ENCODE data around the gene FAM135A. TPM values are rescaled to one million over a fixed set of nuclear protein-coding genes. Genes with fewer than 3 reads are reported as not detected.
"Not testable (repeated sequence)": the region's sequence is repeated elsewhere in the genome, so short reads cannot be mapped to it uniquely, and the experiment has no call there.

The FAM135A gene
- polyA plus RNA-seq, 2 of the 4 experiments (the other 2 are of a cell fraction): 11.3 to 33.6 TPM

GRCh38 chr6:70494833-70495232 is 81.5 kb downstream of the FAM135A start (continued):
- TF ChIP-seq RCOR1 (IDR thresholded peaks at IDR 0.05; ENCODE audit: low read depth, low read length): no peak
- TF ChIP-seq CEBPB (IDR thresholded peaks at IDR 0.05): no peak
- TF ChIP-seq EHMT2 (IDR thresholded peaks at IDR 0.05; ENCODE audit: low read depth): no peak
- TF ChIP-seq ZSCAN20 (CRISPR knock-in tag; IDR thresholded peaks at IDR 0.05): no peak
- TF ChIP-seq ZC3H11A (IDR thresholded peaks at IDR 0.05): no peak
- no peak for TF ChIP-seq TP53 (CRISPR knock-in tag; IDR thresholded peaks at IDR 0.05)
- no peak for TF ChIP-seq ATOH8 (CRISPR knock-in tag; IDR thresholded peaks at IDR 0.05; ENCODE audit: low read depth)
- TF ChIP-seq RFX5 (IDR thresholded peaks at IDR 0.05): no peak

- H3K4me3 ChIP-seq; CTCF ChIA-PET; H3K9me3 ChIP-seq; FAIRE-seq; H3K27ac ChIP-seq; H3K4me1 ChIP-seq; POLR2A ChIA-PET; ATAC-seq; DNase-seq (ENCODE audit: low read depth in 1 of 2, low spot score in 1 of 2); H3K4me2 ChIP-seq: not testable (repeated sequence)
- WGBS (ENCODE audit: missing lambda C conversion rate): 92% methylated on average over 3 of the region's 3 CpGs
These were observed 82.5 kb downstream of the FAM135A start for GRCh38 chr6:70495790-70496189.

- Histone ChIP-seq H3K9me3 (peaks cover 7% of the 10 kb centered on the region; the same call in 2 of the 3 replicates), H3K4me3 (no peak overlapping the region), H3K4me1 (no peaks in the 10 kb centered on the region), H3K27ac (no peak overlapping the region), H3K4me2 (no peak overlapping the region)
- ChIA-PET POLR2A (no interaction called here), CTCF (no interaction called here)
- ATAC-seq (no peak), DNase-seq (ENCODE audit: low read depth in 1 of 2, low spot score in 1 of 2) (no peak), FAIRE-seq (no peak)
- TF ChIP-seq CEBPB (IDR thresholded peaks at IDR 0.05) (peak in 1 of 2 experiments; percentile 23; a peak in 1 of 4 replicates), FOSL2 (IDR thresholded peaks at IDR 0.05) (no peak), FOSL2 (CRISPR knock-in tag; IDR thresholded peaks at IDR 0.05) (no peak), REST (IDR thresholded peaks at IDR 0.05) (no peak), RARB (CRISPR knock-in tag; IDR thresholded peaks at IDR 0.05) (no peak)
- WGBS (ENCODE audit: missing lambda C conversion rate): 92% methylated on average over 3 of the region's 3 CpGs
These were observed 89.2 kb downstream of the FAM135A start for GRCh38 chr6:70502484-70502883.

- ChIA-PET POLR2A (no interaction called here), CTCF (no interaction called here)
- H3K4me1 ChIP-seq: no peaks in the 10 kb centered on the region
- no peak overlapping the region for H3K4me2 ChIP-seq
- 90% methylated on average over 1 of the region's 1 CpG for WGBS (ENCODE audit: missing lambda C conversion rate)
- FAIRE-seq: no peak
- TF ChIP-seq NFE2L2 (conservative IDR thresholded peaks at IDR 0.05; ENCODE audit: low read length): peak; percentile 70
- TF ChIP-seq CBX2 (IDR thresholded peaks at IDR 0.05; ENCODE audit: borderline replicate concordance, low read depth): no peak
- TF ChIP-seq MAFK (IDR thresholded peaks at IDR 0.05; ENCODE audit: partially characterized antibody): peak; percentile 79
- ATAC-seq: no peak
- peaks cover 7% of the 10 kb centered on the region; the same call in 2 of the 3 replicates for H3K9me3 ChIP-seq
- no peak overlapping the region for H3K4me3 ChIP-seq
- no peak for DNase-seq (ENCODE audit: low read depth in 1 of 2, low spot score in 1 of 2)
- H3K27ac ChIP-seq: no peak overlapping the region
These were observed 90.6 kb downstream of the FAM135A start for GRCh38 chr6:70503813-70504465.
